Hepatocyte (in vitro differentiated cells): Measurements from ENCODE around the gene EDAR. TPM values are rescaled to one million over a fixed set of nuclear protein-coding genes. Genes with fewer than 3 reads are reported as not detected.

Experiments
- DNase-seq: peaks from one replicate; pipeline ENCODE4 v3.0.0-alpha.2; 2016; ENCODE audit warnings: low spot score
- H2AFZ ChIP-seq: fragments of 200-600 bp; sonication (generic); 2 replicates; pipeline ENCODE4 v1.6.0; 2016; ENCODE audit warnings: antibody characterized with exemption, mild to moderate bottlenecking
- H3K27ac ChIP-seq: fragments of 200-600 bp; sonication (generic); 2 replicates; pipeline ENCODE4 v1.5.1; 2016; ENCODE audit warnings: mild to moderate bottlenecking
- H3K27me3 ChIP-seq: fragments of 200-600 bp; sonication (generic); 2 replicates; pipeline ENCODE4 v1.6.1; 2016
- H3K36me3 ChIP-seq: fragments of 200-600 bp; sonication (generic); replicated peaks from 2 replicates; pipeline ENCODE4 v1.5.1; 2016; ENCODE audit warnings: low read depth; ENCODE audit not compliant: insufficient read depth
- H3K4me1 ChIP-seq: fragments of 200-600 bp; sonication (generic); 2 replicates; pipeline ENCODE4 v1.5.1; 2016; ENCODE audit warnings: mild to moderate bottlenecking, moderate library complexity; ENCODE audit not compliant: insufficient read depth
- H3K4me2 ChIP-seq: fragments of 200-600 bp; sonication (generic); 2 replicates; pipeline ENCODE4 v1.6.0; 2016
- H3K4me3 ChIP-seq: fragments of 200-600 bp; sonication (generic); 2 replicates; pipeline ENCODE4 v1.5.1; 2016; ENCODE audit warnings: mild to moderate bottlenecking
- H3K79me2 ChIP-seq: fragments of 200-600 bp; sonication (generic); 2 replicates; pipeline ENCODE4 v1.6.0; 2017; ENCODE audit warnings: mild to moderate bottlenecking
- H3K9me2 ChIP-seq: fragments of 200-600 bp; sonication (generic); replicated peaks from 2 replicates; pipeline ENCODE4 v1.6.0; 2017; ENCODE audit warnings: mild to moderate bottlenecking; ENCODE audit not compliant: insufficient read depth
- H3K9me3 ChIP-seq: fragments of 200-600 bp; sonication (generic); 2 replicates; pipeline ENCODE4 v1.5.1; 2016; ENCODE audit warnings: low read depth, mild to moderate bottlenecking
- H4K20me1 ChIP-seq: fragments of 200-600 bp; sonication (generic); 2 replicates; pipeline ENCODE4 v1.6.0; 2016; ENCODE audit warnings: mild to moderate bottlenecking; ENCODE audit not compliant: insufficient read depth, poor library complexity, severe bottlenecking
- CTCF ChIP-seq: fragments of 200-600 bp; sonication (generic); IDR thresholded peaks from 2 replicates; pipeline ENCODE4 v1.5.1; 2016; ENCODE audit warnings: antibody characterized with exemption, mild to moderate bottlenecking; ENCODE audit not compliant: poor library complexity
- EZH2 ChIP-seq: fragments of 200-600 bp; sonication (generic); IDR thresholded peaks from 2 replicates; pipeline ENCODE4 v1.6.1; 2016; ENCODE audit warnings: antibody characterized with exemption, mild to moderate bottlenecking, borderline replicate concordance
- EZH2phosphoT487 ChIP-seq: fragments of 200-600 bp; sonication (generic); IDR thresholded peaks from one replicate; pipeline ENCODE4 v1.6.1; 2018; ENCODE audit warnings: antibody characterized with exemption, mild to moderate bottlenecking, low read depth, moderate library complexity; ENCODE audit not compliant: unreplicated experiment, severe bottlenecking
- WGBS: methylation state at CpG from one replicate; pipeline ENCODE4 v1.1.6; 2016; ENCODE audit warnings: low lambda C conversion rate; ENCODE audit errors: missing lambda C conversion rate; 5-methylcytosine and 5-hydroxymethylcytosine counted together
- polyA plus RNA-seq: library from polyadenylated mRNA; unstranded; fragments of >200 nt; fragmentation: Nextera tagmentation; extraction: Ambion mirVana; gene quantifications from 2 replicates; pipeline ENCODE4 v1.2.1, GENCODE V29; 2016
- total RNA-seq: library from RNA; depleted of rRNA; stranded (reverse); fragments of >200 nt; gene quantifications from 2 replicates; pipeline ENCODE4 v1.2.3, GENCODE V29; 2014

EDAR gene
- total and polyA plus RNA-seq, 2 experiments from 2014 or later = 0.20 to 0.21 TPM

- Histone ChIP-seq H3K27me3 (no peaks in the 10 kb centered on the region), H3K79me2 (no peaks in the 10 kb centered on the region), H3K4me3 (no peak overlapping the region), H3K4me2 (no peak overlapping the region), H3K9me3 (no peaks in the 10 kb centered on the region), H2AFZ (no peak overlapping the region), H3K4me1 (peaks cover 4% of the 10 kb centered on the region), H3K27ac (no peak overlapping the region), H4K20me1 (no peaks in the 10 kb centered on the region), H3K36me3 (no peaks in the 10 kb centered on the region), H3K9me2 (no peaks in the 10 kb centered on the region)
- TF ChIP-seq EZH2phosphoT487 (no peak), CTCF (no peak), EZH2 (no peak)
- WGBS = 86% methylated on average over 16 of the region's 16 CpGs
- no peak for DNase-seq
Measured at GRCh38 chr2:108921096-108922030, 67.7 kb downstream of the EDAR start.

GRCh38 chr2:108920686-108921085, 68.3 kb downstream of the EDAR start:
- H3K27ac ChIP-seq = no peak overlapping the region
- H3K4me3 ChIP-seq = no peak overlapping the region
- no peaks in the 10 kb centered on the region for H4K20me1 ChIP-seq
- no peaks in the 10 kb centered on the region for H3K9me3 ChIP-seq
- H2AFZ ChIP-seq = no peak overlapping the region
- 73% methylated on average over 7 of the region's 7 CpGs for WGBS
- no peak overlapping the region for H3K4me2 ChIP-seq
- H3K27me3 ChIP-seq = no peaks in the 10 kb centered on the region
- no peak for DNase-seq
- no peaks in the 10 kb centered on the region for H3K79me2 ChIP-seq
- TF ChIP-seq CTCF (no peak), EZH2phosphoT487 (no peak)
- no peaks in the 10 kb centered on the region for H3K36me3 ChIP-seq
- no peaks in the 10 kb centered on the region for H3K9me2 ChIP-seq
- peaks cover 4% of the 10 kb centered on the region for H3K4me1 ChIP-seq

GRCh38 chr2:108919571-108920373, 69.2 kb downstream of the EDAR start:
- Histone ChIP-seq H3K9me3 (no peaks in the 10 kb centered on the region), H2AFZ (no peak overlapping the region), H3K4me1 (peaks cover 4% of the 10 kb centered on the region), H4K20me1 (no peaks in the 10 kb centered on the region), H3K9me2 (no peaks in the 10 kb centered on the region), H3K79me2 (no peaks in the 10 kb centered on the region), H3K4me2 (no peak overlapping the region), H3K27me3 (no peaks in the 10 kb centered on the region), H3K4me3 (no peak overlapping the region), H3K27ac (no peak overlapping the region), H3K36me3 (no peaks in the 10 kb centered on the region)
- 96% methylated on average over 19 of the region's 19 CpGs for WGBS
- TF ChIP-seq CTCF (no peak), EZH2 (no peak), EZH2phosphoT487 (no peak)
- DNase-seq = no peak
